K562 (cell line): Measurements from ENCODE around the gene TICAM1. TPM values are rescaled to one million over a fixed set of nuclear protein-coding genes. Genes with fewer than 3 reads are reported as not detected.

Experiments used
- AFF4 ChIP-seq: sonication (generic); formaldehyde crosslinking; IDR thresholded peaks from 2 replicates; pipeline ENCODE4 v1.8.0; 2023; ENCODE audit warnings: mild to moderate bottlenecking, missing genetic modification reagents
- ARID3B ChIP-seq: fragments of 250-450 bp; sonication (Bioruptor Pico); IDR thresholded peaks from 2 replicates; pipeline ENCODE4 v1.4.0; 2020; ENCODE audit warnings: borderline replicate concordance
- BRCA1 ChIP-seq, 2 experiments: fragments of 450-650 bp in 1 of 2; sonication (generic) in 1 of 2; formaldehyde crosslinking in 1 of 2; IDR thresholded peaks; 2 replicates each; pipeline versions ENCODE4 v1.5.0 to v1.6.1; 2017 to 2020; ENCODE audit warnings: mild to moderate bottlenecking in 1 of 2, missing genetic modification reagents in 1 of 2
- C11orf30 ChIP-seq: fragments of 450-650 bp; IDR thresholded peaks from 2 replicates; pipeline ENCODE4 v1.6.1; 2016; ENCODE audit warnings: low read depth, mild to moderate bottlenecking
- CEBPZ ChIP-seq: fragments of 150-350 bp; IDR thresholded peaks from 2 replicates; pipeline ENCODE4 v1.6.1; 2014; ENCODE audit warnings: low read depth, mild to moderate bottlenecking, low read length, borderline replicate concordance
- ELF2 ChIP-seq: fragments of 250-450 bp; sonication (Bioruptor Pico); IDR thresholded peaks from 2 replicates; pipeline ENCODE4 v1.5.0; 2021; ENCODE audit warnings: mild to moderate bottlenecking
- LCOR ChIP-seq: sonication (generic); formaldehyde crosslinking; IDR thresholded peaks from 2 replicates; pipeline ENCODE4 v1.8.0; 2022; ENCODE audit warnings: mild to moderate bottlenecking, missing genetic modification reagents
- MXI1 ChIP-seq: IDR thresholded peaks from 2 replicates; pipeline ENCODE4 v1.6.1; 2011; ENCODE audit warnings: low read depth, mild to moderate bottlenecking, improper control_type of control experiment, low read length
- PTBP1 ChIP-seq: fragments of 200-400 bp; formaldehyde crosslinking; IDR thresholded peaks from 2 replicates; pipeline ENCODE4 v1.6.1; 2017; ENCODE audit warnings: low read depth, low read length
- PTTG1 ChIP-seq: fragments of 450-650 bp; IDR thresholded peaks from 2 replicates; pipeline ENCODE4 v1.6.1; 2016; ENCODE audit warnings: low read depth, mild to moderate bottlenecking, missing genetic modification characterization, missing compliant biosample characterization
- SOX6 ChIP-seq: fragments of 450-650 bp; IDR thresholded peaks from 2 replicates; pipeline ENCODE4 v1.6.1; 2014; ENCODE audit warnings: mild to moderate bottlenecking
- XRCC4 ChIP-seq: IDR thresholded peaks from one replicate; pipeline ENCODE4 v1.6.1; 2011; ENCODE audit not compliant: insufficient read depth, insufficient read length; ENCODE audit errors: extremely low read depth
- ZNF239 ChIP-seq: fragments of 250-450 bp; sonication (Bioruptor Pico); IDR thresholded peaks from 2 replicates; pipeline ENCODE4 v1.4.0; 2020; ENCODE audit warnings: mild to moderate bottlenecking
- ZNF263 ChIP-seq: sonication (generic); formaldehyde crosslinking; IDR thresholded peaks from 2 replicates; pipeline ENCODE4 v1.8.0; 2022; ENCODE audit warnings: mild to moderate bottlenecking, missing genetic modification reagents, borderline replicate concordance
- ZNF347 ChIP-seq: fragments of 450-650 bp; formaldehyde crosslinking; IDR thresholded peaks from 2 replicates; pipeline ENCODE4 v1.4.0; 2020; ENCODE audit warnings: low read depth, mild to moderate bottlenecking, moderate library complexity
- ZNF644 ChIP-seq: fragments of 200-800 bp; sonication (Bioruptor generic); IDR thresholded peaks from 2 replicates; pipeline ENCODE4 v1.6.1; 2016; ENCODE audit warnings: low read depth, missing genetic modification characterization, missing compliant biosample characterization
- ZNF740 ChIP-seq, 3 experiments: fragments of 200-800 bp in 1 of 3; sonication (Bioruptor generic) in 1 of 3; sonication (generic) in 1 of 3; formaldehyde crosslinking in 1 of 3; IDR thresholded peaks; 2 replicates each; pipeline versions ENCODE4 v1.6.1 to v1.8.0; 2016 to 2022; ENCODE audit warnings: mild to moderate bottlenecking in 2 of 3, missing compliant biosample characterization in 2 of 3, missing genetic modification characterization in 2 of 3, missing genetic modification reagents in 1 of 3
- ZNF79 ChIP-seq: fragments of 250-450 bp; sonication (Bioruptor Pico); IDR thresholded peaks from 2 replicates; pipeline ENCODE4 v1.4.0; 2020; ENCODE audit warnings: low read depth, mild to moderate bottlenecking, moderate library complexity
- polyA plus RNA-seq, 8 experiments: library from polyadenylated mRNA; depleted of rRNA in 4 of 8; stranded (reverse) in 5 of 8; unstranded in 3 of 8; fragments of >200 nt; fragmentation: Nextera tagmentation in 2 of 8; fragmentation: Illumina TruSeq in 1 of 8; extraction: Ambion mirVana in 2 of 8; extraction: Trizol in 1 of 8; gene quantifications; 2 replicates each; pipeline versions ENCODE4 v1.2.1 to v1.2.3, GENCODE V29; 2011 to 2014; ENCODE audit warnings: inconsistent platforms in 1 of 8, missing spikeins in 1 of 8
- total RNA-seq, 7 experiments: library from RNA; depleted of rRNA in 6 of 7; stranded (reverse); fragments of >200 nt in 6 of 7; fragmentation: Illumina TruSeq in 2 of 7; extraction: Trizol in 2 of 7; gene quantifications; 2 replicates each; pipeline versions ENCODE4 v1.2.1 to v1.2.3, GENCODE V29; 2011 to 2021; ENCODE audit warnings: low replicate concordance in 1 of 7

Gene TICAM1
- total and polyA plus RNA-seq, 9 of the 15 experiments (the other 6 are each of a cell fraction or from before 2014, with no cell fraction given), result 0.07 to 11.6 (median 1.5) TPM

- TF ChIP-seq ARID3B (CRISPR knock-in tag), result no peak
- no peak for TF ChIP-seq ZNF347 (CRISPR knock-in tag)
- no peak for TF ChIP-seq BRCA1 (IDR thresholded peaks at IDR 0.05)
- TF ChIP-seq BRCA1 (CRISPR knock-in tag; IDR thresholded peaks at IDR 0.05), result no peak
- TF ChIP-seq CEBPZ, result no peak
- TF ChIP-seq C11orf30, result no peak
- peak; percentile 97 for TF ChIP-seq ZNF263
- peak; percentile 60; the same call in 1 of the 2 replicates for TF ChIP-seq LCOR (CRISPR knock-in tag)
- TF ChIP-seq ZNF644 (tag), result no peak
- TF ChIP-seq PTBP1, result peak; percentile 99
- no peak for TF ChIP-seq XRCC4
- TF ChIP-seq SOX6, result peak; percentile 74
- TF ChIP-seq ZNF79 (CRISPR knock-in tag), result no peak
- TF ChIP-seq ZNF740 (CRISPR knock-in tag; IDR thresholded peaks at IDR 0.05), result no peak
- TF ChIP-seq ZNF740 (tag; IDR thresholded peaks at IDR 0.05), result no peak
- TF ChIP-seq ZNF239, result no peak
- TF ChIP-seq PTTG1 (tag), result no peak
- no peak for TF ChIP-seq ELF2 (CRISPR knock-in tag)
- no peak for TF ChIP-seq AFF4 (CRISPR knock-in tag)
- no peak for TF ChIP-seq MXI1
These were observed 38.7 kb upstream of the TICAM1 start (continued) for GRCh38 chr19:4870025-4870700.
